Activated naive CD4-positive, alpha-beta T cell (primary cell): ENCODE measurements around the gene SERPINB3.
"Not testable (repeated sequence)": the region's sequence is repeated elsewhere in the genome, so short reads cannot be mapped to it uniquely, and the experiment has no call there.

Source experiments
- DNase-seq, 4 experiments: peaks; one replicate each; lab custom pipeline; 2025; lab: John Stamatoyannopoulos, UW

Gene SERPINB3

GRCh38 chr18:63661750-63662149 lies at the start of gene SERPINB3:
TSS of gene SERPINB3 (minus strand) at chr18:63661893. CDS start at chr18:63661216, 677 bp downstream.
- DNase-seq, result not testable (repeated sequence)

- DNase-seq, result no peak
Measured at GRCh38 chr18:63708650-63709049, 47.0 kb upstream of the SERPINB3 start.

- no peak for DNase-seq
Measured at GRCh38 chr18:63707816-63708215, 46.1 kb upstream of the SERPINB3 start.

GRCh38 chr18:63705401-63705800 lies 43.7 kb upstream of the SERPINB3 start:
- no peak for DNase-seq

DNA sequence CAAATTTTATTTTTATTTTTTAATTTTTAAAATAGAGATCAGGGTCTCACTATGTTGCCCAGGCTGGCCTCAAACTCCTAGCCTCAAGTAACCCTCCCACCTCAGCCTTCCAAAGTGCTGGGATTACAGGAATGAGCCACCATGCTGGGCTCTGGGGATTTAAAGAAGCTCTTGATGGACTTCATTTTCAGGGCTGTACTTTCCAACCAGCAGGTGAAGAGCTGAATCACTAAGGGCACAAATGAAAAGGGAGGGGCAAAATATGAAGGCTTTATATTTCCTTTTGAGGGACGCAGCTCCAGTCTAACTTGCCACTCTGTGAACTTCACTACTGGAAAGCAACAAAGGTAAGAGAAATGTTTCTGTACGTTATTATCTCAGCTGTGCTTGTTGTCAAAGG lies 41.0 kb upstream of the SERPINB3 start, which contains the start of gene SERPINB11:
TSS of gene SERPINB11 (plus strand) at position 301 of the 400 bp plus-strand sequence. CDS start 7,234 bp downstream, outside the sequence.
- DNase-seq, result no peak

DNA sequence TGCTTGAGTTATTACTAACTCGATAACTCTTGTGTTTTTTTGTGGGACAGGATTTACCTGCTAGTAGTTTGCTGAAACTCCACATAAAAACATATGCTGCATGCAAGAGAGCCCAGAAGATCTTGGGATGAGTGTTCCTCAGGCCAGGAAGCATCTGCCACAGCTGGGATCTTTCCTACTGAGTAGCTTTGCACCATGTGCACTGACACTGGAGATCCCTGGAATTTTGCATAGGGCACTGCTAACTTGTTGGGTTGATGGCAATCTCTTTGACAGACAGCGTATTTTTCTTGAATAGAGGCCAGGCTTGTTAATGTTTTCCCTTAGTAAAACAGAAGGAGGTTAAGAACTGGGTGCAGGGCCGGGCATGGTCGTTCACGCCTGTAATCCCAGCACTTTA lies 40.3 kb upstream of the SERPINB3 start:
- no peak for DNase-seq

DNA sequence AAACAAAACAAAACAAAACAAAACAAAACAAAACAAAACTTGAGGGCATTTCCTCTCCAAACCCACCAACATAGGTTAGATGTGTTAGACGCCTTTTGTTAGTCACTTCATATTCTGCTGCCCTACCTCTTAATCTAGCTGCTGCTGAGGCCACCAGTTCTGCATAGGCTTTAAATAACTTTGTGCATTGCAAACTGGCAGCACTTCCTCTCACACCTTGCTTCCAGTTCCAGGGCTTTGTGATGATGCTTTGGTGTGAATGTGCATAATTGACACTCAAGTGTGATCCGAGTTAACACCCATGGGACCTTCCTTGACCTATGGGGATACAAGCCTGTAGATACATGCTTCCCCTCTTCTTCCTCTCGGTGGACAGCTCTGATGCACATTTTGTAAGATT lies 38.8 kb upstream of the SERPINB3 start:
- DNase-seq, result no peak

- DNase-seq, result no peak
Measured at GRCh38 chr18:63697097-63697660, 35.5 kb upstream of the SERPINB3 start.

DNA sequence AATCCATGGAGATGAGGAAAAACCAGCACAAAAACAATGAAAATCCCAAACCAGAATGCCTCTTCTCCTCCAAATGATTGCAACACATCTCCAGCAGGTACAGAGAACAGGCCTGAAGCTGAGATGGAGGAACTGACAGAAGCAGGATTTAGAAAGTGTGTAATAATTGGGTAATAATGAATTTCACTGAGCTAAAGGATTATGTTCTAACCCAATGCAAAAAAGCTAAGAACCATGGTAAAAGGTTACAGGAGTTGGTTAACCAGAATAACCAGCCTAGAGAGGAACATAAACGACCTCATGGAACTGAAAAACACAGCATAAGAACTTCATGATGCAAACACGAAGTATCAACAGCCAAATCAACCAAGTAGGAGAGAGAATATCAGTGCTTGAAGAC lies 27.4 kb upstream of the SERPINB3 start:
- no peak for DNase-seq

DNA sequence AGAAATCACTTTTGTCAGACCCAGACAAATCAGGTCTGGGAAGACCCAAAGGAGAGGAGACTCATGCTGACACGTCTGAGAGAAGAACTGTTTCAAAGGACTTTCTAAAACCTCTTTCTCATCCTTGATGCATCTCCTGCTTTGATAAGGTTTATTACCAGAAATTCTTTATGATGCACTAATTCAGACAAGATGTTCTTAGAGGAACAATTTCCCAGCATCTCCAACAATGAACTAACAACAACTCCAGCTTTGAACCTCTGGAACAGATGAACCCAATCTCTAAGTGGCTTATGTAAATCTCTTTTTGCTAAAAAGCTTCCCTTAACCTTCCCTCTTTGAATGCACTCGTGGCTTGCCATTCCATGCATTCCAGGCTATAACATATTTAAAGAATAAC lies 25.2 kb upstream of the SERPINB3 start:
- no peak for DNase-seq

DNA sequence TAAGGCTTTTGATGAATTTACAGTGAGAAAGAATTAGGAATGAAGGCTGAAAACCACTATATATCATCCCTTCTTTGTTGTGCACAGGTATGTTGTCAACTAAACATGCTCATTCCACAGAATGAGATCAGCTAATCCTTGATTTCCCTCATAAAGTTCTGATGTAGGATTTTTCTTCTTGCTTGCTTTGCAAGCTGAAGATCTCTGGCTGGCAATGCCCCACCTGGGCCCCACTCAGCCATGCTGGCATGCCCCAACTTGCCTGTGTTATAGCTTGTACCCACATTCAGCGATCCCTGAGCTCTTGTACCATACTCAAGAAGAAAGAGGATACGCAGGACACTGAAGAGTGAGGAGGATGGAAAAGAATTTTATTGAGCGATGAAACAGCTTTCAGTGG lies 23.0 kb upstream of the SERPINB3 start:
- no peak for DNase-seq

DNA sequence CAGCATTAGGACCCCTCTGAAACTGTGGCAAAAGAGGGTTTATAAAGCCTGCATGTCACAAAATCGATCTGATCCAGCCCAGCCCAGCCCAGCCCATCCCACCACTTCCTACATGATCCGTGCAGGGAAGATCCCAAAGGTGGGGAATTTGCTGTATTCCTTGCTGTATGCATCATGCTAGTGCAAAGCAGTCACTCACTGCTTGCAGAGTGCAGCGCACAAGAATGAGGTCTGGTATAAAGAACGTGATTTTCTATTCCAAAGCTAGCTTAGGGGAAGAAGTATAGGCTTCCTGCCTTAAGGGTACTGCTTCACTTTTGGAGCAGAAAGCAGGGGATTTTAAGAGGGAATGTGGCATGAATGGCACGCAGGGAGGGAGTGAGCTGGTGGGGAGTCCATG lies 22.2 kb upstream of the SERPINB3 start:
- DNase-seq, result no peak

- no peak for DNase-seq
Measured at GRCh38 chr18:63683152-63683551, 21.5 kb upstream of the SERPINB3 start.

DNA sequence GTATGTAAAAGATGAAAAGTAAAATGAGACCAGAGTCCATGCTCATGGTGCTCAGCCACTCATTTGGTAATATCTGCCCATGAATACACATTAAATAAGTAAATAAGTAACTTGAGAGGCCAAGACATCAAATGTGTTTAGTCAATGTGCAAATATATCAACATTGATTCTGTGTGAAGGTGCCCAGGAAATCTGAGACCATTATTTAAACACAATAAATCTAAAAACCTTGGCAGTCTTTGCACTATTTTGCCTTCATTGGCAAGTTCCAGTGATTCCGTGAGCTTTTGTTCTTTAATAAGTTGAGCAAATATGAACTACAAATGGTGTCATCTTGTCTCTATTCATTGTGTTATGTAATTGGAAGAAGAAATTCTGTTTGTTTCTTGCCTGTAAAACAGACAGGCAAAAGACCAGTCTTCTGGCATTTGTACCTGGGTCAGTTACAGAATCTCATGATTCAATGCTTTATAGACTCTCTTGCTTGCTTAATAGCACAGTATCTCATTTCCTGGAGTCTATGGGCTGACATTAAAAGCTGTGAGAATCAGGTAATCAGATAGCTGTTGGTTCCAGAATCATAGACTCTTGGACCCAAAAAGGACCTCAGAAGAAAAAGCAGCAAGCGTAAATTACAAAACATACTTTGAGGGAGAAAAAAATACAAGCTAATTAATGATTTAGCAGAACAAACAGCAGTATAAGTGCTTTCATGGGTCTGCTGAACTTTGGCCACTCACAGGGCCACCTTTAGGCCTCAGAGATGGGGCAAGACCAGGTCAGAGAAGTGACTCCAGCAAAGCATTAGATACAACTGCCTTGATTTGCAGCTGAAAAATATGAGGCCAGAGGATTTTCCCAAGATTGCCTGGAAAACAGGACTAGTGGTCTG lies 20.0 kb upstream of the SERPINB3 start:
- no peak for DNase-seq

DNA sequence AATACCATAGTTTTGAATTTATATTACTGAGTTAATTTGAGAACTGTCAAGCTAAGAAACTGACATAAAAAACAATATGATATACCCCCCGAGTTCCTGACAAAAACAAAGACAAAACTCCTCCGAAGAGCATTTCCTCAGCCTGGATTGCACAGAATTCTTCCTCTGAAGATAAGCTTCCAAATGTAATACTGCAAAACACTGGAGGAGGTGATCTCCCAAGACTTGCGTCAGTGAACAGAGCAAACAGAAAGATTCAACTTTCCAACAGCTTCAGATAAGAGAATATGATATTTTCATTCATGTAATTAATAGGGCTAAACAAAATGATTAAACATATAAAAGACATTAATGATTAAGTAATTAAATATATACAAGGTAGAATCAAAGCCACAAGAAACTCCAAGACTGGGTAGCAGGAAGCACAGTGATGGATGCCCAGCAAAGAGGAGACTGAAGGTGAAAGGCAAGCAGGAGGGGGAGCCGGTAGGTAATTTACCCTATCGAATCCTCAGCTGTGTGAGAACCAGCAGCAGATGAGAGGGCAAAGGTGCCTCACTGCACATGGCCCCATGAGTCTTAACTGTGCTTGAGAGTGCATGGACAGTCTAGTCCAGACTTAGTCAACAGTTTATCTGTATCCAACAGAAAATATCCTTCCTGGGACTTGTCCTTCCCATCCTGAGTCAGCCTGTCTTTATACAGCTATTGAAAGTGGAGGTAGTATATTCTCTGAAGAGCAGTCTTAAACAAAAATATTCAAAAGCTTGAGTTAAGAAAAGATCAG lies 18.3 kb upstream of the SERPINB3 start:
- DNase-seq, result no peak

DNA sequence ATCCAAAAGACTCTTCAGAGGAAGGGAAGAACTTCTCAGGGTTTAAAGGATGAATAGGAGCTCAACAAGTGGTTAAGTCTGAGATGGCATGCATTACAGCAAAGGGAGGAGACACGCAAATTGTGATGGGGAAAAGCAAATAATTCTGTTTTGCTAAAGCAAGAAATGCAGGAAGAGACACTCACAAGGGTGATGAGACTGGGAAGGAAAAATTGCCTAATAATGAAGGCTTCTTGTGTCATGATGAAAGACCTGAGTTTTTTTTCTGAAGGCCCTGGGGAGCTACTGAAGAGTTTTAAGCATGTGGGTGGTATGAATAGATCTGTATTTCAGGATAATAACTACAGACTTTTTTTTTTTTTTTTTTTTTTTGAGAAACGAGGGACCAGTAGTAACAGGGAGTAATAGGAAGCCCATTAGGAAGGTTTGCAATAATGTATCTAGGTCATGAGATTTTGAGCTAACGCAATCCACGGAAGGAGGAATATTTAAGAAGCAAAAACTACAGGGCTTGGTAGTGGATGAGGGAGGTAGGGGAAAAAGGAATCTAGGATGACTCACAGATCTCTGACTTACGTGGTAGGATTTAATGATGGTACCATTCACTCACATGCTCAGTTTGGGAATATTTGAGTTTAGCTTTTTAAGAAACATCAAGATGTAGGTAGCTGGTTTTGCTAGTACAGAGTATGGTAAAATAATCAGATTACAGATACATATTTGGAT lies 16.0 kb upstream of the SERPINB3 start:
- DNase-seq, result no peak

DNA sequence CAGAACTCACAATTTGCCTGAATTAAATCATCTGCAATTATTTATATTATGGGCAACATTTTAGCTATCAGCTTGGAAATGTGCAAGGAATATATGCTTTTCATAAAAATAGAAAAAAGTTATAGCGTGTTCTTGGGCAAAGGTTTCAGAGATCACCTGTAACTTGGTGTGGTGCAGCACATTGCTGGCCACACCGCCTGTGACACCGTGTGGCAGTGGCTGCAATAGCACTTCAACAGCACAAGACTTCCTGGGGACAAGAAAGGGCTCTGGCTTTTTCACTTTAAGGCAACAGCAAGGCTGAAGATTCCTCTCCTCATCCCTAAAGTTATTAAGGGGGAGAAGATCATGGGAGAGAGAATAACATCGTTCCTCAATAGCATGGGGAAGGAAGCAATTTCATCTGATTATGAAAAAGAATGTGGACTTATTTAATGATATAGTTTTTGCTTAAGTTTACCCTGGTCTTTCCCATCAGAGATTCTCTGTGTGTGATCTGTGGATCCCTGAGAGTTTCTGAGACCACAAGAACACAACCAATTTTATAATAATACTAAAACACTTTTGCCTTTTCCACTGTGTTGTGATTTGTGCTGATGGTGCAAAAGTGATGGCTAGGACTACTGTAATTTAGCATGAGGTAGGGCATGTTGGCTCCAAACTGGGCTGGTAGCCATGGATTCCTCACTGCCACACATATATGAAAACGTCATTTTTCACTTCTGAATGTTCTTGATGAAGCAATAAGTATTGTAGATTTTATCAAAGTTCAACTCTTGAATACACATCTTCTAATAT lies 15.0 kb upstream of the SERPINB3 start:
- no peak for DNase-seq

DNA sequence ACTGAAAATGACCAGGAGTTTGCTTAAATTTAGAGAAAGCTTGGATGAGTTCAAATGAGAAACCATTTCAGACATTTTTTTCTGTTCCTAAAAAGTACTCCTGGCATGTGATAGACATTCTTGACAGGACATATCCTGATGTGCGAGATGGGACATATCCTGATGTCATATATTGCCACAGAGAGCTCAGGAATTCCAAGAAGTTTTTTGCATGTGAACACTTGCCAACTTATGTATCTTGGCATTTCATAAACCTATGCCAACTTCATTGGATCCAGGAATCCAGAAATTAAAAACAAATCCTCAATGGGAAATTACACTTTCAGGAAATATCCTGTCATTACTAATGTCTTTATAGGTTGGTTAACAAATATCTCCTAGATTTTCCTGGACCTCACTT lies 2.9 kb upstream of the SERPINB3 start:
- DNase-seq, result no peak

DNA sequence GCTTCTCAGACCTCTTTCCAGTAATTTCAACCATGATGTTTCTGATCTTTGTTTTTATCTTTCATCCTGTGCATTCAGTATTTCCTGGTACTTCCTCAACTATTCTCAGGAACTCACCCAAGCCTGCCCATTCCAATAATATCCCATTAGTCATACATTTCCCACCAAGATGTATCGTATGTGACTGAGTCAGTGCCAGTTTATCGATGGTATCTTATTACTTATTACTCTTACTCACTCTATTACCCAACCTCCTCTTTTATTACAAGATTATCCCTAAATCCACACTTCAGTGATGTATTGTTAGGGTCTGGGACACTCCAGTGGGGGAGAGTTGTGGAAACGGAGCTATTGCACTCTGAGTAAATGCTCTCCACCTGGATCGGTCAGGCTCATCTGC lies 2.8 kb downstream of the SERPINB3 start:
- not testable (repeated sequence) for DNase-seq

- not testable (repeated sequence) for DNase-seq
Measured at GRCh38 chr18:63650271-63650670, 11.4 kb downstream of the SERPINB3 start.

GRCh38 chr18:63648241-63648640 lies 13.5 kb downstream of the SERPINB3 start:
- no peak for DNase-seq
